ENCODE results near the gene LTBP1. TPM values are rescaled to one million over a fixed set of nuclear protein-coding genes. Genes with fewer than 3 reads are reported as not detected.

The LTBP1 gene
- total RNA-seq, 1 experiment from 2014 or later = 28.5 TPM

DNA sequence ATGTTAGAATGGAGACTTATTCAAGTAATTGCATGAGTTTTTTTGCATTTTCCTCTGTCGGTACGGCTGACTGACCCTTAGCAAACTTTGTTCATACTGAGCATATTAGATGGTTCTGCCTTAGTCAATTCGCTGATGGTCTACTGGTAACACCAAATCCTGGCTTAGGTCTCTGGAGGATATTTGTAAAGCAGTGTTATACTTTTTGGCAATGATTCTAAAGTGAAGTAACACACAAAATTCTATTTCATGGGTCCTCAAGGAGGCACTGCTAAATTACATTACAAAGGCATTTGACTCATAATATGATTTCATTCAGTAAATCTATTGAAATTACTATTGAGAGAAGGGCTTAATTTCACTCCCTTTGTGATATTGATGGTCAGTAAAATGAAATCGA is 282.9 kb downstream of the LTBP1 start:
- Histone ChIP-seq H3K23me2 (ENCODE audit: insufficient read length, low read depth, low read length, poor library complexity, severe bottlenecking) (no peaks in the 10 kb centered on the region), H2AK5ac (ENCODE audit: insufficient read length, low read length) (no peak overlapping the region), H3K9ac (ENCODE audit: extremely low read depth, insufficient read length, low read length) (no peak overlapping the region), H3K27me3 (ENCODE audit: insufficient read depth, low read length) (no peaks in the 10 kb centered on the region), H2AFZ (ENCODE audit: low read length) (no peak overlapping the region), H3K79me2 (ENCODE audit: insufficient read depth, low read length) (no peaks in the 10 kb centered on the region), H4K8ac (replicated peaks; ENCODE audit: insufficient read length, low read depth, low read length) (no peak overlapping the region), H3K23ac (ENCODE audit: insufficient read length, low read depth, low read length) (no peak overlapping the region), H3K18ac (ENCODE audit: insufficient read length, low read depth, low read length) (no peak overlapping the region), H4K91ac (ENCODE audit: insufficient read length, low read depth, low read length) (no peak overlapping the region), H2BK12ac (ENCODE audit: insufficient read length, low read depth, low read length) (no peak overlapping the region), H3K4ac (ENCODE audit: low read depth, low read length) (no peak overlapping the region), H3K9me3 (ENCODE audit: control insufficient read depth, low read depth, low read length) (no peaks in the 10 kb centered on the region), H3K4me1 (ENCODE audit: insufficient read depth, low read length) (no peaks in the 10 kb centered on the region), H2BK20ac (ENCODE audit: low read depth, low read length, poor library complexity, severe bottlenecking) (no peak overlapping the region), H3K4me2 (ENCODE audit: insufficient read depth, insufficient read length, low read length) (no peak overlapping the region), H3K56ac (ENCODE audit: insufficient read length, low read depth, low read length) (no peak overlapping the region), H3K14ac (ENCODE audit: insufficient read depth, low read length) (no peak overlapping the region), H2BK15ac (ENCODE audit: low read depth, low read length) (no peak overlapping the region), H2BK5ac (ENCODE audit: insufficient read length, low read length) (no peak overlapping the region), H2BK120ac (ENCODE audit: low read depth, low read length, poor library complexity, severe bottlenecking) (no peak overlapping the region), H3K27ac (ENCODE audit: insufficient read length, low read depth, low read length) (no peak overlapping the region), H3T11ph (ENCODE audit: low read length) (no peak overlapping the region), H4K5ac (ENCODE audit: insufficient read length, low read depth, low read length) (no peak overlapping the region), H4K20me1 (ENCODE audit: control insufficient read depth, insufficient read depth, insufficient read length) (no peaks in the 10 kb centered on the region), H3K79me1 (ENCODE audit: insufficient read depth, low read depth, low read length, poor library complexity, severe bottlenecking) (no peaks in the 10 kb centered on the region)
- peaks cover 0 to 4% of the 10 kb centered on the region in 2 experiments; a peak in 1 of 4 replicates for H3K4me1 Mint-ChIP-seq
- peaks cover under 1 to 9% (median 2%) of the 10 kb centered on the region in 3 experiments; a peak in 4 of 7 replicates for H3K36me3 Mint-ChIP-seq (ENCODE audit: insufficient read depth in 1 of 3, low read depth in 3 of 3)
- no peaks in the 10 kb centered on the region; a peak in 1 of 5 replicates for H3K9me3 Mint-ChIP-seq
- WGBS (ENCODE audit: extremely low coverage, insufficient read length, low lambda C conversion rate) = no CpG with 5 or more reads among the region's 4 CpGs
- no peak overlapping the region for H3K4me3 Mint-ChIP-seq
- DNase-seq = no peak
- TF ChIP-seq, protein P1, sequence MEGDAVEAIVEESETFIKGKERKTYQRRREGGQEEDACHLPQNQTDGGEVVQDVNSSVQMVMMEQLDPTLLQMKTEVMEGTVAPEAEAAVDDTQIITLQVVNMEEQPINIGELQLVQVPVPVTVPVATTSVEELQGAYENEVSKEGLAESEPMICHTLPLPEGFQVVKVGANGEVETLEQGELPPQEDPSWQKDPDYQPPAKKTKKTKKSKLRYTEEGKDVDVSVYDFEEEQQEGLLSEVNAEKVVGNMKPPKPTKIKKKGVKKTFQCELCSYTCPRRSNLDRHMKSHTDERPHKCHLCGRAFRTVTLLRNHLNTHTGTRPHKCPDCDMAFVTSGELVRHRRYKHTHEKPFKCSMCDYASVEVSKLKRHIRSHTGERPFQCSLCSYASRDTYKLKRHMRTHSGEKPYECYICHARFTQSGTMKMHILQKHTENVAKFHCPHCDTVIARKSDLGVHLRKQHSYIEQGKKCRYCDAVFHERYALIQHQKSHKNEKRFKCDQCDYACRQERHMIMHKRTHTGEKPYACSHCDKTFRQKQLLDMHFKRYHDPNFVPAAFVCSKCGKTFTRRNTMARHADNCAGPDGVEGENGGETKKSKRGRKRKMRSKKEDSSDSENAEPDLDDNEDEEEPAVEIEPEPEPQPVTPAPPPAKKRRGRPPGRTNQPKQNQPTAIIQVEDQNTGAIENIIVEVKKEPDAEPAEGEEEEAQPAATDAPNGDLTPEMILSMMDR (conservative IDR thresholded peaks at IDR 0.05) = no peak
- no peaks in the 10 kb centered on the region for H3K27me3 Mint-ChIP-seq (ENCODE audit: low read depth)
- H3K27ac Mint-ChIP-seq = no peak overlapping the region; a peak in 1 of 7 replicates
